GM19397 (cell line): ENCODE data around the gene CATSPERE.
"Not testable (repeated sequence)": the region's sequence is repeated elsewhere in the genome, so short reads cannot be mapped to it uniquely, and the experiment has no call there.

Experiments
- ATAC-seq: cut with Tn5 transposase; IDR thresholded peaks from one replicate; pipeline ENCODE4 v1.9.1; 2021; ENCODE audit warnings: mild to moderate bottlenecking, moderate library complexity; ENCODE audit not compliant: unreplicated experiment

Gene CATSPERE

DNA sequence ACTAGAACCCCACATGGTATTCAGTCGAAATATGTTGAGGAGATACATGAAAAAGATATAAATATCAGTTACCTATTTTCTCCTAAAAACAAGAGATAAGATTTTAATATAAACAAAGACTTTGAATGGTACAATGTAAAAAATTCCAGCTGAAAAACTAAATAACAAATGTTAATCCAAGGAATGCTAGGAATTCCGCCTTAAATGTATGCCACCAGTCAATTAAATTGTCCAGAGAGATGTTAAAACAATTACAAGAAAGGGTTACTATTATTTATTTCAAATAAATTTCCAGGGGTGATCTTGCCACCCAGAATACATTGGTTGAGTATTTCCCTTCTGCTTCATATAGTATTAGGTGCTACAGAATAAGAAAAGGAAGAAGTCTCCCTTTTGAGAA, 13.5 kb upstream of the CATSPERE start:
- ATAC-seq, result no peak

DNA sequence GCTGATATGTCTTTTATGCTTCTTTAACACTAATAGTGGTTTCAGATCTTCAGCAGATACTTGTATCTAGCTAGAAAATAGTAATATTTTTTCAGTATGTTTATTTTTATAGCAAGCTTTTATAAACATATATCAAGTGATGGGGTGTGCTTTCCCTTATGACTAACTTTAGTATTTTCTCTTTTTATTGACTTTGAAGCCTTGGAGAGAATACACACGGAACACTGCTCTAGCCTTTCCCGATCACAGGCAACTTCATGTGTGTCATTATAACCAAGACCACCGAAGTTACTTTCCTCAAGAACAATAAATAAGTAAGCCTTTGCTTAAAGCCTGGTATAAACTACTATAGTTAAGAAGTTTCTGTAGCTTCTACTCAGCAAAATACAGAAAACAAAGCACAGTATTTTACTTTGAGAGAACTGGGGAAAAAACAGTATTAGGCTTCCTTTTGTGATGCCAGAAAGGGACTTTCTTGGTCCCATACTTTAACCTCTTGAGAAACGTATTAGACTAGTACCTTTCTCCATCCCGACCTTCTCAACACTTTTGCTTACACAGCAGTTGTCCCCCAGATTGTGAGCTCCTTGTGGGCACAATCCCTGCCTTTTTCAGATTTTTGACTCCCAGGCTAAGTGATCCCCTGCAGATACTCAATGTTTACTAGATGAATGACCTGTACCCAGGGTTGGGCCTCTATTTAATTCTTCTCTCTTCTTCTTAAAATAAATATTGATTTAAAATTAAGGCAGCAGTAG, 12.6 kb upstream of the CATSPERE start:
- no peak for ATAC-seq

DNA sequence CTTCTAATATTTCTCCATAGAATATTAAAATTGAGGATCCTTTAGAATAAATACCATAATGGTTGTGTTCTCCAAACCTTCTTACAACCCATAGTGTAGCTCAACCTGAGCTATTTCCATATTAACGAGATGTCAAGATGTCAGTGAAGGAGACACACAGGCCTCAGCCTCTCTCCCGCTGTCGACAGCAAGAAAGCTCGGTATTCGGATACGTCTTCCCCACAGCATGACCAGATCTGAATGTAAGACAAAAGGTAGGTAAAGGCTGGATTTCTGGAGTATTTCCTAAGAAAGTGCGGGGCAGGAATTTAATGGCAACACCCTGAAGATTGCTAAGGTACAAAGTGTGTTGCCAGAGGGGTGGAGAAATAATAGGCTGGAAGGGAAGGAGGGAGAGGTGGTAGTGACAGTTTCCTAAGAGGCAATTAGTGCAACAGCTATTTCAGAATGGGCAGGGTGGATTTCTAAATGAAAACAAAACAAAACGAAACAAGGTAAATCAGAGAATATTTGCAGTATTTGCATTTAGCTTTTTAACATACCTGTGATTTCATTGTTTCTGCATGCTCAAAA, 11.1 kb upstream of the CATSPERE start:
- ATAC-seq, result no peak

DNA sequence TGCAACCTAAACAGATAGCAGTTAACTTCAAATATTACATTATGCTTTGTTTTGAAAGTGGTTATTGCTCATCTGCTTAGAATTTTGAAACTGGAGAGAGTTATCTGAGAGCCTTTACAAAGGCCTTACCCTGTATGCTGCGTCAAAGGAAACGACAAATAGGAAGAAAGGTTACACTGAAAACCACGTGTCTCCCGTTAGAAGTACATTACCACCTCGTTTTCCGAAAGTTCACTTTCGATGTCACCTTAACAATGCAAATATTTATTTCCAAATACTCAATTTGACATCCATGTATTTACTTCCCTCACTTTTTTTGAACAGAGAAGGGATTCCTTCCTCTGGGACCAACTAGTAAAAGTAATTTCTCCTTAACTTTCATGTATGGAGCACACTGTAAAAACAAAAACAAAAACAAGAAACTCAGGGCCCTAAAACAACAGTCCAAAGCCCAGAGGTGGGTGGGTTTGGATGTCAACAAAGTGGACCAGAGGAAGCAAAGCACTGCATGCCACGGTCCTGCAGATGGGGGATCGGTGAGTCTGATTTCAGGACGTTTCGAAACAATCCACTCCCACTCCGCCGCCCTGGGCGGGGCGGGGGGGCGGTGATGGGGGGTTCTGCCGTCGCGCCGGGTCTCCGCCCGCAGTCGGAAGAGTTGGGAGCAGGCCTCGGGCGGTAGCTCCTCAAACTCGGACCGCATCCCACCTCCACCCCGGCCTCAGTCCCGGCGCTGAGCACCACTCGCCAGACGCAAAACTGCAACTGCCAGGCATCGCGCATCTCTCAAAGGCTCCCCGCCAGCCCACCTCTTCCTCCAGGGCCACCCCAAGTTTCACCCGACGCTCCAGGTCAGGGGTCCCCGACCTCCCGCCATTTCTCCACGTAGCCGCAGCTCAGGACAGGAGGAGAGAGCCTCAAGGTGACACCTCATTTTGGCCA, 10.2 kb upstream of the CATSPERE start:
- peak; percentile 12 for ATAC-seq

DNA sequence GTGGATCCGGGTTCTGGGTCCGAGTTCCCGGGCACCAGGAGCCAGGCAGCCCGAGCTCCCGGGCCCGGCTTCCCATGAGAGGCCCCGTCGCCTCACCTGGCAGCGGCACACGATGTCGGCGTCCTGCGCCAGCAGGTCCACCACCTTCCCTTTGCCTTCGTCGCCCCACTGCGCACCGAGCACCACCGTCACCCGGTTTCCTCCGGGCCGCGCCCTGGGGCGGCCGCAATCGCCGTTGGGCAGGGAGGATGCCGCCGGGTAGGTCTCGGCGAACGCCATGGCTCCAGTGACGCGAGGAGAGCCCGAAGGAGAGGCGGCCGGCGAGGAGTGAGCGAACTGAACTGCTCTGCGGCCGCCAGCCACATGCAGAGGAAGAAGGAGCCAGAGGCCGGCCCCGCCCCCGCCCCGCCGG, 9.5 kb upstream of the CATSPERE start, which contains the start of gene ADSS2:
Gene ADSS2, minus strand, starts transcription at position 371 of the 412 bp plus-strand sequence. Its CDS starts 92 bp downstream, at position 279.
- no peak for ATAC-seq

DNA sequence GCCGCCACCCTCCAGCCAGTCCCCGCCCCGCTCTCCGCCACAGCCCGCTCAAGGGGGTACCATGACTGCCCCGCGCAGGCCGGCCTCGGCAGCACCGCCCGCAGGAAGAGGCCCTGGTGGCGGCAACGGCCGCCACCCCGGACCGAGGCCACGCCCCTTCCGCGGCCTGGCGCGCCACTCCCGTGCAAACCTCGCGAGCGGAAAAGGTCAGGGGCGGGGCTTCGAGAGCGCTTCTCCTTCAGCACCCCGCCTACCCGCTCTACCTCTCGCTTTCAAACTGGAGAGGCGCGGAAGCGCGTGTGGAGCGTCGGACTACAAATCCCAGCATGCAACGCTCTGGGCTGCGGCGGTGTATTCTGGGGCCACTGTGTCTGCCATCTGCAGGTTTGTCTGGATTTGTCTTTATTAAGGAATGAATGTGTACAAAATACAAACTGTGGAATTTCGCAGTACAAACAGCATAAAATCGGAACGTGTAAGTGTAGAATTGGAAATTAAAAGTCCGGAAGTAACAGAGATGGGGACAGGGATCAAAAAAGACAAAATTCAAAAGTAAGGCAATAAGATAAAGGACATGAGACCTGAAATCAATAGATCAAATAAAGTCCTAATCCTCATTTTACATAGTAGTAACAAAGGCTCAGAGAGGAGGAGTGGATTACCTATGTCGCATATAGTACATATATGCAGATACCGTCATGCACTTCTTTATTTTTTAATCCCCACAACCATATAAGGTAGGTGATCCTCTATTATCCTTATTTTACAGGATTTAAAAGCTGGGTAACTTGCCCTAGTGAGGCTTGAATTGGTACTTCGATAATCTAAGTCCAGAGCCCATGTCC, 8.9 kb upstream of the CATSPERE start:
- peak; percentile 95 for ATAC-seq

DNA sequence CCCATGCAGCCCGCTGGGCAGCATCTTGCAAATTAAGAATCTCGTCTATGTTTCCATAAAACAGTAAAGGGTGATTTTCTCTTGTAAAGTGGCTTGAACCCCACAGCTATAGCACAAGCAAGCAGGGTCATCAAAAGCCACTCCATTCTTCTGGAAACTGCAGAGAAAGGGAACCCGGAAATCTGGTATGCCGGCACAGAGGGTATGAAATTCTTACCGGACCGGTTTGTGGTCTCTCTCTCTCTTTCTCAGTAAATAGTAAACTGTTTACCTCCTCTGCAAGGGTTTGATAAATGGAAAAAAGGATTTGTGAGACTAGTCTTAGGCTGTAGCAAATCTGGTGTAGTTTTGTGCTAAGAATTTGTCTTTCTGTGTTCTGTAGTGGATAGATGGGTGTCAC, 6.7 kb upstream of the CATSPERE start:
- no peak for ATAC-seq

DNA sequence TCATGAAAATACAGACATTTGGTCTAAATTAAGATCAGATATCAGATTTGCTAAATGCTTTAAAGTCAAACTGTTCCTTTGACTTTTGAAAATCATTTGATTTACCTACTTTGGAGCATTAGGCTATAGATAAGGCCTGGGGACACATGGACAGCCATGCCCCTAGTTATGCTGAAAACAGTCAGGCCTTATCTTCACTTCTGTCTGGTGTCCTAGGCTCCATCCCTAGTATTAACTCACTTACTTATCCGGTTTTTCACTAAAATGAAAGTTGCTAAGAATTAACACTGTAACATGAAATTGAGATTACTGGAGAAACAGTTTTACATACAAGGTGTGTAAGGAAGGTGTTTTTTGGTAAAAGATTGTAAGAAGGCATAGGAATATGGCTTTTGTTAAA, 4.5 kb upstream of the CATSPERE start:
- ATAC-seq, result no peak

DNA sequence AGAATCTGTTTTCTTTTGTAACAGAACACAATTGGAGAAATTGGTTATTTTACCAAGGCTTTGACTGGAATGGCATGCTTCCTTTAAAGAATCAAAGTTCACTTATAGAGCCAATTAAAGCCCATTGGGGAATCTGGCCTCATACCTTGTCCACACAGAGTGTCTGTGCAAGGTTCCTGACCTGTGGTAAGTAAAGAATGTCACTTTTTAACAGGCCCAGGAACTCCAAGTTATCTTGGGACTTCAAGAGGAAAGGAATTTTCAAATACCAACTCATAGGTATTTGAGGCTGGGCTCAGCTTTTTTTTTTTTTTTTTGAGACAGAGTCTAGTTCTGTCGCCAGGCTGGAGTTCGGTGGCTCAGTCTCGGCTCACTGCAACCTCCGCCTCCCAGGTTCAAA, 2.3 kb upstream of the CATSPERE start:
- no peak for ATAC-seq

DNA sequence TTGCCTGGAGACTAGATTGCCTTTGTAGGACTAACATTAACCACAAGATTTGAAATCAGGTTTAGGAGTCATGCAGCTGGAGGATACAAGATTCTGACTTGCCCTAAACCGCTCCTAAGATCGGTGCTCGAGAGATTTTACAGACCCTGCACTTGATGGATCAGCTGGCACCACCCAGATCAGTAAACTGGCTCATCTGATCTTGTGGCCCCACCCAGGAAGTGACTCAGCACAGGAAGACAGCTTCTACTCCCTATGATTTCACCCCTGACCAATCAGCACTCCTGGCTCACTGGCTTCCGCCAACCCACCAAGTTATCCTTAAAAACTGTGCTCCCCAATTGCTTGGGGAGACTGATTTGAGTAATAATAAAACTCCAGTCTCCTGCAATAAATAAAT, 876 bp upstream of the CATSPERE start:
- ATAC-seq, result no peak

DNA sequence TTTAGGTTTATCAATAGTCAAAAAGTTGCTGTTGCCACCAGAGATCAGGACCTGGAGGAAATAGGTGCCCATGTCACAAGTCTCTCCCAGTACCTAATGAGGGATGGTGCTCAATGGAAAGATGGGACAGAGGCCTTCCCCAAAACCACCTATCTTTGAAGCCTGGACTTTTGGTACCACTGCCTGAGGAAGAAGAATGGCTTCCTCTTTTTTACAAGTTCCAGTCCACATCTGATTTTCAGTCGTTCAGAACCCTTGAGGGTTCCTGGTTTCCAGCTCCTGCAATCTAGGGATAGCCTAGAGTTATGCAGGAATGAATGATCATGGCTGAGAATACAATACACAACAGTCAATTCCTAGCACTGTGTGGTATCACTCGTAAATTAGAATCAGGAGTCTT, 5.7 kb downstream of the CATSPERE start:
- no peak for ATAC-seq

DNA sequence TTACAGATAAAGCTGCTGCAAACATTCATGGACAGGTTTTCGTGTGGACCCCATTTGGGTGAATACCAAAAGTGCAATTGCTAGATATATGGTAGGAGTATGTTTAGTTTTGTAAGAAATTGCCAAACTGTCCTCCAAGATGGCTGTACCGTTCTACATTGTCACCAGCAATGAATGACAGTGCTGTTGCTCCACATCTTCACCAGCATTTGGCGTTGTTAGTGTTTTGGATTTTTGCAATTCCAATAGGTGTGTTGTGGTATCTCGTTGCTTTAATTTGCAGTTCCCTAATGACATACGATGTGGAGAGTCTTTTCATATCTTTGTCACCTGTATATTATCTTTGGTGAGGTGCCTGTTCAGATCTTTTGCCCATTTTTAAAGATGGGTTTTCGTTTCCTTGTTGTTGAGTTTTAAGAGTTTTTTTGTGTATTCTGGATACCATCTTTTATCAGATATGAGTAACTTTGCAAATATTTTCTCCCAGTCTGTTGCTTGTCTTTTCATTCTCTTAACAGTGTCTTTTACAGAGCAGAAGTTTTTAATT, 12.1 kb downstream of the CATSPERE start:
- ATAC-seq, result no peak

DNA sequence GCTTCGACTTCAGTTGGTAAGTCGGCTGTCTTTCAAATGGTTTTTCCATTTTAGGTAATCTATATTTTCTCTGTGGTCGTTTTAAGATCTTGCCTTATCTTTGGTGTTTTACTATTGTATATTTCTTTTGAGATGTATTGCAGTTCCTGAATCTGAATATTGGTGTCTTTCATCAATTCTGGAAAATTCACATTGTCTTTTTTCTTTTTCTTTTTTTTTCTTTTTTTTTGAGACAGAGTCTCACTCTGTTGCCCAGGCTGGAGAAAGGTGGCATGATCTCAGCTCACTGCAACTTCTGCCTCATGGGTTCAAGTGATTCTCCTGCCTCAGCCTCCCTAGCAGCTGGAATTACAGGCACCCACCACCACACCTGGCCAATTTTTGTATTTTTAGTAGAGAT, 23.9 kb downstream of the CATSPERE start:
- not testable (repeated sequence) for ATAC-seq

DNA sequence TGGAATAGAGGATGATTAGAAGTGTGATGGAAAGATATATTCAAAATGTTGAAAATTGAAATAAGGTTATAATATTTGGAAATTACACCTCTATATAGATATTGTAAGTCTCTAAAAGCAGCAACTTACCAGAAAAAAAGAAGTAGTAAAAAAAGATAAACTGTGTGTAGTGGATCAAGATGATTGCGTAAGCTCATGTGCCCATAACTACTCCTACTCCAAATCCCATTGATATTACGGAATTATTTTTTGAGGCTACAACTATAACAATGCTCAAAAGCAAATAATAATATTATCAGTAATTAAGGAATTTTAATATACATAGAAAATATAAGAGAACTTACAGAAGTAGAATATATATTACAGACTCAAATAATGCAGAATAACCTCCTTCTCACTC, 33.6 kb downstream of the CATSPERE start:
- no peak for ATAC-seq

DNA sequence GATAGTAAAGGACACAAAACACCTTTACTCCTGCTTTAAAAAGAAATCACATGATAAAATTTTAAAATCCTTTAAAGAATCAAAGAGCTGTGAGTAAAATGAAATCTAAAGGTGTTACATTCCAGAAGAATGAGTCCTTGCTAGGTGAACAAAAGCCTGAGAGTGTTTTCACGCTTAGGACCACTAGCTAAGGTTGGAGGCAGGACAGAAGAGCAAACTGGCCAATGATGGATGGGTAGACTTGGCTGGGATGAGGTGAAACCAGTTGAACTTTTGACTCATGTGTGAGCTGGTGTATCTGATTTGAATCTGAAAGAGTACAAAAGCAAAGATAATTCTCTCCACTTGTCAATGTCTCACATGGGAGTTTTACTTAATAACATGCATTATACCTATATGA, 35.1 kb downstream of the CATSPERE start:
- ATAC-seq, result no peak

DNA sequence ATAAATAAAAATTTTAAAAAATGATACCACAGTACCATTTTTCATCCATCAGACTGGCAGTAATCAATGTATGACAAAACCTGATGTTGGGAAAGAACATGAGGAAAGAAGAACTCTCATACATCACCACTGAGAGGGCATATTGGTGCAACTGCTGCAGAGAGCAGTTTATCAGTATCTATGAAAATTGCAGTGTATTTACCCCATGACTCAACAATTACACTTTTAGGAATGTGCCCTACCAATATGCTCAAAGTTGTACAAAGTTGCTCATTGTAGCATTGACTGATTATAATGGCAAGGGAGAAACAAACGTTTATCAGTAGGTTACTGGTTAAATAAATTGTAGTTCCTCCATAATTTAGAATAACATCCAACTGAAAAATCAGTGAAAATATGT, 36.7 kb downstream of the CATSPERE start:
- no peak for ATAC-seq

DNA sequence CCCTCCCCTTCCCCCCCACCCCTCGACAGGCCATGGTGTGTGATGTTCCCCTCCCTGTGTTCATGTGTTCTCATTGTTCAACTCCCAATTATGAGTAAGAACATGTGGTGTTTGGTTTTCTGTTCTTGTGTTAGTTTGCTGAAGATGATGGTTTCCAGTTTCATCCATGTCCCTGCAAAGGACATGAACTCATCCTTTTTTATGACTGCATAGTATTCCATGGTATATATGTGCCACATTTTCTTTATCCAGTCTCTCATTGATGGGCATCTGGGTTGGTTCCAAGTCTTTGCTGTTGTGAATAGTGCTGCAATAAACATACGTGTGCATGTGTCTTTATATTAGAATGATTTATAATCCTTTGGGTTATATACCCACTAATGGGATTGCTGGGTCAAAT, 38.4 kb downstream of the CATSPERE start:
- ATAC-seq, result not testable (repeated sequence)

DNA sequence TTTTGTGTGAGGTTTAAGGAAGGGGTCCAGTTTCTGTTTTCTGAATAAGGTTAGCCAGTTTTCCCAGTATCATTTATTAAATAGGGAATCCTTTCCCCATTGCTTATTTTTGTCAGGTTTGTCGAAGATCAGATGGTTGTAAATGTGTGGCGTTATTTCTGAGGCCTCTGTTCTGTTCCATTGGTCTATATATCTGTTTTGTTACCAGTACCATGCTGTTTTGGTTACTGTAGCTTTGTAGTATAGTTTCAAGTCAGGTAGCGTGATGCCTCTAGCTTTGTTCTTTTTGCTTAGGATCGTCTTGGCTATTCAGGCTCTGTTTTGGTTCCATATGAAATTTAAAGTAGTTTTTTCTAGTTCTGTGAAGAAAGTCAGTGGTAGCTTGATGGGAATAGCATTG, 39.4 kb downstream of the CATSPERE start:
- not testable (repeated sequence) for ATAC-seq

DNA sequence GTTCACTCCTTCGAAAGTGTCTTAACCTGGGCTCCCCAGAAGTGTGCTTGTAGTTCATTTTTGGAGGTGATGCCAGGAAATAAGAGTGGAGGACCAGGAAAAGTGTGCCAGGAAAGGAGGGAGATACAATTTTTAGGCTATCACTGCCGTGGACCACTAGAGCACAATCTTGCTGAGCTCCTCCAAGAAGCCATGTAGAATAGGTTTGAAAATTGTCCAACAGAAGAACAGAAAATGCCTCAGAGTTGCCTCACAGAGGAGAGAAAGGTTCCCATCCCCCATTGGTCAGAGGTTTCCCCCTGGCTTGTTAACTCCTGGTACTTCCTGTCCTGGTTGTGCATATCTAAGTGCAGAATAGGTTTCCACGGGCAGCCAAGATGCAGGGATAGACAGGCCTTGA, 41.6 kb downstream of the CATSPERE start:
- ATAC-seq, result no peak

DNA sequence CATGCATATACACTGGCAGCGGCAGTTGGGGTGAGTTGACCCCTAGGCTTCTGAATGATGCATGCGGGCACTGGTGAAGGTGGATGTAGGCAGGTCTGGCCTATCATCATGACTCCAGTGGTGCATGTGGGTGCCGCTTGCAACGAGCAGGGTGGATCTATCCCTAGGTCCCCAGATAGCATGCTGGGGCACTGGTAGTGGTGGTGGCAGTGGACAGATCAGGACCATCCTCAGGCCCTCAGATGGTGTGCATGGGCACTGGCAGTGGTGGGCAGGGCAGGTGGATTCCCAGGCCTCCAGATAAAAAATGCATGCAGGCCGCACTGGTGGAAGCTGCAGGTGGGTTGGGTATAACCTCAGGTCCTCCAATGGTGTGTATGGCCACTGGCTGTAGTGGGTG, 52.4 kb downstream of the CATSPERE start:
- ATAC-seq, result no peak
